ENCODE measurements around the gene NRDC.
"Not testable (repeated sequence)": the region's sequence is repeated elsewhere in the genome, so short reads cannot be mapped to it uniquely, and the experiment has no call there.

NRDC gene

DNA sequence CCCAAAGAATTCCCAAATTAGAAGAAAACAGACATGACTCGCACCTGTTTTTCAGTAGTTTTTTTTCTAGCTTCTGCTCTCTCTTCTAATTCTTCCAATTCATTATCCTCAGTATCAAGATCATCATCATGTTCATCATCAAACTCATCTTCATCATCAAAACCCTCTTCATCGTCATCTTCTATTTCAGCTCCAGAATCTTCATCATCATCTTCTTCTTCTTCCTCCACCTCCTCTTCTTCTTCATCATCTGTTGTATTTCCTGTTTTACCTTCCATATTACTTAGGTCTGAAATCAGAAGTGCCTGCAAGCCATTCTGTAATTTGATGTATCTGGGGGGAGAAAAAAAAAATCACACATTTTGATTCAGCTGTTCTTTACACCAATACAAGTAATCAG, 38.3 kb downstream of the NRDC start:
- no peak for DNase-seq

GRCh38 chr1:51839094-51839493, 39.4 kb downstream of the NRDC start:
- DNase-seq = no peak

DNA sequence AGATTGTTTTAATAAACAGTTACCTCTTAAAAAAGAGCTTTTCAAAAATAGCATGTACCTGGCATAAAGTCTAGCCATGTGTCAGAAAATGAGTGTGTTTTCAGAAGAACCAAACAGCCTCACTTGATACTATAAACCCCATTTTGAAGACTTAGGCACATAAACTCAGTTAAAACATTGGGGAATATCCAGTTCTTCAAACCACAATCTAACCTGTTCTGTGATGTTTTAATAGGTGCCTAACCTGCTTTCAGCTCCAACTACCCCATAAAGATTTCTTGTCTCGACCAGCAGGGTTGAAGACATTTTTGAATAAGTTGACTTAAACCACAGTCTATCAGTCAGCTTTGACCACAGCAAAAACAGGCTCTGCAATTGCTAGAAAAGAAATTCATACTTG, 41.3 kb downstream of the NRDC start:
- DNase-seq = no peak

DNA sequence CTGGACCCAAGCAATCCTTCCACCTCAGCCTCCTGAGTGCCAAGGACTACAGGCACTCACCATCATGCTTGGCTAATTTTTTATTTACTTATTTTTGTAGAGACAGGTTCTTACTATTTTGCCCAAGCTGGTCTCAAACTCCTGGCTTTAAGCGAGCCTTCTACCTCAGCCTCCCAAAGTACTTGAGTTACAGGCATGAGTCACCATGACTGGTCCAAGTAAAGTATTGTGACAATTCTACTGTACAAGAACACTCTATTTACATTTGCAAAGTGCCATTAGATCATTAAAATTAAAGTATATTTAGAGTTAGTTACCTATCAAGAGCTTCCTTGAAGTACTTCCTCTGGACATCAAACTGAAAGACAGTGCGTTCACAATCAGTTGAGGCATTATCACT, 44.8 kb downstream of the NRDC start:
- DNase-seq = no peak

GRCh38 chr1:51829058-51829457, 49.5 kb downstream of the NRDC start:
- no peak for DNase-seq

GRCh38 chr1:51819810-51820209, 58.7 kb downstream of the NRDC start:
- DNase-seq = no peak

GRCh38 chr1:51819021-51819420, 59.5 kb downstream of the NRDC start:
- not testable (repeated sequence) for DNase-seq

GRCh38 chr1:51818487-51818886, 60.0 kb downstream of the NRDC start:
- DNase-seq = no peak

GRCh38 chr1:51814513-51814912, 64.0 kb downstream of the NRDC start:
- no peak for DNase-seq

DNA sequence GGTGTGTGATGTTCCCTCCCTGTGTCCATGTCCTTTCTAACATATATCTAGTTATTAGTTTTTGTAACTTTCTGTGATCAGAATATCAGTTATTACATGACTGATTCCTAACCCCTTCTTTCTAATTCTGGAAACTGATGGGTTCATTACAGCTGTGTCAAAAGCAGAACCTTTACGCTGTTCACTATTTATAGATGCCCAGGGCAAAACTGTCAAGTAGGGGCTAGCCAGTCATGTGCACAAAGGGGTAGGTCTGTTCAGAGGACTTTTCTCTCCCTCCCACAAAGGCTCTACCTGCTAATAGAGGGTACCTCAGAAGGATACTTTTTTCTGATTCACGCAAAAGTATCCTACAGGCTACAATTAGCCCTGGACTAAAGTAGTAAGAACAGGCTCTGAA, 79.2 kb downstream of the NRDC start:
- DNase-seq = no peak

GRCh38 chr1:51794868-51795267, 83.7 kb downstream of the NRDC start:
- no peak for DNase-seq

GRCh38 chr1:51794260-51794659, 84.3 kb downstream of the NRDC start:
- no peak for DNase-seq

DNA sequence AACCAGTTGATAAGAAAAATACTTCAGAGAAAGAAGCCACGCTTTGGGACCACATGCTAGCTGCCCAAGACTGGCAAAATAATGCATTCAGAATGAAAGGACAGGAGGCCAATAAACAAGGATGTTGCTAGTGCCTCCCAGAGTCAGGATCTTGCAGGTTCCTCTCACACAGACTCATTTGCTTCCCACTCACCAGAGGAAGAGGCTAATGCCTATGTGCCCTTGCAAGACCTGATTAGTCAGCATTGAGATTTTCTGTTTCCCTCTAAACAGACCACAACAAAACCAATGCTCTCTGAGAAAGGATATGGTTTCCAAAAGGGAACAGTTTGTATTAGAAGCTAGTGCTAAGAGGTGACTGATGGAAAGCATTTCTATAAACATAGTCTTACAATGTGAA, 85.7 kb downstream of the NRDC start:
- DNase-seq = no peak

DNA sequence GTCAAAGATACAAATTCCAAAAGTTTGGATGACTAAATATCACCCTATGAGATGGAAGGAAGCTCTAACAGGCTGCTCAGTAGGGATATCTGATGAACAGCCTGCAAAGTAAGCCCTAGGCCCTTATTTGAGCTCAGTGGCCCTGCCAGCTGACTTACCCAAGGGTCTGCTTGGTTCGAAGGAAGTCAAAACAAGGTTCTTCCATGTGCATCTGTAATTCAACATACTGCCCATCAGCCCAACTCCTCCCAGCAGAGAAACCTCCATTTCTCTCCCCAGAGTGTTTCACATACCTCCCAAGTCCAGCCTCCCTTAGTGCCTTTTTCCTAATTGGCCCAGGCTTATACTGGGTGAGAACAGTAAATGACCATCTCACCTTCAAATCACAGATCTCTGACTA, 86.6 kb downstream of the NRDC start:
- DNase-seq = no peak

DNA sequence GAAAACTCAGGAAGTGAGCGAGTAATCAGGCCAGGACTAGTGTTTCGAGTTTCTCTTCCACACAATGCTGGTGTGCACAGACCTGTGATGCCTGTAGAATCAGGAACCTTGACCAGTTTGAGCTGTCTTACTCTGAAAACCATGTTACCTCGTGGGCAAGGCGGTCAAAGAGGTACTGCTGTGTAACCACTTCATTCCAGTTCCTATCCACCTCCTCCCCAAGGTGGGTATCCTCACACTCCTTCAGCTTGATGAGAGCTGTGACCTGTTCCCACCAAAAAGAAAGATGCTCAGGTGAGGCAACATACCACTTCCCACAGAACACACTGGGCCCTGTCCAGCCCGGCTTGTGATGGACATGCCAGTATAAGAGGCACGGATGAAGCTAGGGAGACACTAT, 88.1 kb downstream of the NRDC start:
- DNase-seq = no peak

DNA sequence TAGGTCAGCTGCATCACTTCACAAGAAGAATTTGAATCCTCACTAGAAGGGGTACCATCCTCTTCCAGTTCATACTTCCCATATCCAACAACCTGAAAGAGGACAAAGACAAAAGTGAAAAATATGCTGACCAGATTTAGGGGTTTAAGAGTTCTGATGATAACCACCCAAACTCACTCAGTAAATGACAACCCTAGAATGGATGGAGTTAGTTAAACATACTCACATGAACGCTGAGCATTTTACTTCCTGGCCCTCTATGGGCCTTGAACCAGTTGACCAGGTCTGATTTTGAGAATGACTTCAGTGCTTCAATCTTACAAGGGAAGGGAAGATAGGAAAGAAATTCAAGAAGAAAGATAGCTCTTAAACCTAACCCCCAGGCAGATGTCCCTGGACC, 89.2 kb downstream of the NRDC start:
- DNase-seq = no peak

- no peak for DNase-seq
Observed at GRCh38 chr1:51788938-51789337, 89.6 kb downstream of the NRDC start.

GRCh38 chr1:51784997-51785421, 93.5 kb downstream of the NRDC start:
- DNase-seq = no peak

GRCh38 chr1:51780927-51781326, 97.6 kb downstream of the NRDC start:
- no peak for DNase-seq

GRCh38 chr1:51776408-51776807, 102.1 kb downstream of the NRDC start:
- no peak for DNase-seq

- no peak for DNase-seq
Observed at GRCh38 chr1:51768971-51769588, 109.4 kb downstream of the NRDC start.

- DNase-seq = no peak
Observed at GRCh38 chr1:51761351-51761750, 117.2 kb downstream of the NRDC start.

DNA sequence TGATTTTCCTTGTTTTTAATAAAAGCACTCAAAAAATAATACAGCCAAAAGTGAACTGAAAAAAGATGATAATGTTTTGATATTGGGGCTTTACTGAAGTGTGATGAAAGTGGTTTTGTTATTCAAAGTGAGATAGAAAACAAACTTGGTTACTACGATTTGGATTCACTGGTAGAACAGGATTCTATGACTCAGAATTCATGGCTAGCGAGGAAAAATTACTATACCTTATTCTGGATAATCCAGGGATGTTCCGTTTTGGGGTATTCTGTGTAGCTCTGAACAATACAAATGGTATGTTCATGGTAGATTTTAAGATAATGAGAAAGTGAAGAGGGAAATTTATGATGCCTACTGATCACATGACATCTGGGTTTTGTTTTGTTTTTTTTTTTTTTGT, 117.7 kb downstream of the NRDC start:
- no peak for DNase-seq

DNA sequence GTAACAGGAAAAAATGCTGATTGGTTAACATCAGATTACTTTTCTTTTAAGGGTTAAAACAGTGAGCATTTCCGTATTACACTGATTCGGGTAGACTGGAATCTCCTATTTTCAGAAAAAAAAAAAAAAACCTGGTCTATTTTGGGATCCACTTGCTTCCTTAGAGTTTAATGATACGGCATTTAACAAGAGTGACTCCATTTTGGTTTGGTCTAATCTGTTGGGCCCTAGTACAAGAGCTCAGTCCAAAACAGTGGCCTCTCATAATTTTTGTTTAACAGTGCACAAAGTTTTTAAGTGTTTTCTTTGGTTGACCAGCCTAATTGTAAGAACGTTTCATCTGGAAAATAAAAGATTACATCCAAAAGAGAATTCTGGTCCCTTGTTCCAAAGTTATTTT, 120.2 kb downstream of the NRDC start:
- no peak for DNase-seq

DNA sequence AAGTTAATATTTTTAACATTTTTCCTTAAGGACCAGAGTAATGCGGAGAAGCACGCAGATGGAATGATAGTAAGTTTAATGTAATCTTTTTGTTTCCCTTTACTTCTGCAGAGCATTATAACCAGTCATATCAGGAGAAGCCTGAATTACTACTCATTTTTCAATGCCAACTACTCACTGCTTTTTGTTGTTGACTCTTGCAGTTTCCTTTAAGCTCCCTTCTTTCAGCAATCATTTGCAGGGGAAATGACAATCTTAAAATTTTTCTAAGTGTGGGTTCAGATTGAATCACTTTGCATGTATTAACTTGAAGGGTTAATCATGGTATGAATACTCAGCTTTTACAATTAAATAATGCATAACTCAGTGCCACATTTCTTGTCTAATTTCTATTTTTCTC, 122.2 kb downstream of the NRDC start:
- no peak for DNase-seq

GRCh38 chr1:51755437-51755836, 123.1 kb downstream of the NRDC start:
- DNase-seq = no peak

Measured in activated CD4-positive, alpha-beta T cell treated with anti-CD3 and anti-CD28 coated beads, Interleukin-2, amount 50 U/mL, for 4 hours (primary cell).